Naive B cell (primary cell): Measurements from ENCODE around the gene GPX4. TPM values are rescaled to one million over a fixed set of nuclear protein-coding genes. Genes with fewer than 3 reads are reported as not detected.

ENCODE experiments used
- ATAC-seq, 2 donors: fragments of 150-1000 bp; cut with Tn5 transposase; 2 replicates each; pipeline ENCODE4 v1.10.0; 2021; ENCODE audit warnings: low read depth in 2 of 2, mild to moderate bottlenecking in 2 of 2, moderate library complexity in 2 of 2
- DNase-seq: peaks from one replicate; pipeline ENCODE4 v3.0.0; 2022
- H3K27ac Mint-ChIP-seq, 6 donors: one replicate each; pipeline ENCODE4 v1.8.0; 2020 to 2022; ENCODE audit warnings: mild to moderate bottlenecking in 6 of 6, mixed read lengths in 6 of 6, moderate library complexity in 5 of 6, inconsistent platforms in 2 of 6
- H3K27me3 Mint-ChIP-seq, 3 donors: one replicate each; pipeline ENCODE4 v1.8.0; 2021 to 2022; ENCODE audit warnings: mixed read lengths in 3 of 3, mild to moderate bottlenecking in 1 of 3
- H3K36me3 Mint-ChIP-seq, 2 donors: one replicate each; pipeline ENCODE4 v1.8.0; 2020 to 2022; ENCODE audit warnings: mixed read lengths in 2 of 2, inconsistent platforms in 1 of 2, mild to moderate bottlenecking in 1 of 2
- H3K4me1 Mint-ChIP-seq, 3 donors: one replicate each; pipeline ENCODE4 v1.8.0; 2020 to 2022; ENCODE audit warnings: mixed read lengths in 3 of 3, inconsistent platforms in 1 of 3, mild to moderate bottlenecking in 1 of 3, moderate library complexity in 1 of 3
- H3K4me3 Mint-ChIP-seq, 8 donors: one replicate each; pipeline ENCODE4 v1.8.0; 2020 to 2022; ENCODE audit warnings: mild to moderate bottlenecking in 8 of 8, mixed read lengths in 8 of 8, moderate library complexity in 8 of 8, inconsistent platforms in 2 of 8
- H3K9me3 Mint-ChIP-seq, 7 donors: one replicate each; pipeline ENCODE4 v1.8.0; 2020 to 2022; ENCODE audit warnings: mixed read lengths in 7 of 7, mild to moderate bottlenecking in 5 of 7, inconsistent platforms in 2 of 7, moderate library complexity in 1 of 7
- polyA plus RNA-seq, 6 donors: library from polyadenylated mRNA; unstranded; fragments of 300-500 nt; fragmentation: Illumina TruSeq; gene quantifications; one replicate each; pipeline ENCODE4 v1.2.3, GENCODE V29; 2021; ENCODE audit warnings: low read depth in 6 of 6

GPX4 gene
- polyA plus RNA-seq = 100 to 1,000 TPM; 235 to 356 (median 314) TPM

GRCh38 chr19:1103708-1104310, at the start of gene GPX4:
TSS of gene GPX4 (plus strand) at chr19:1103994. CDS start at chr19:1104044, 50 bp downstream.
- H3K9me3 Mint-ChIP-seq = no peaks in the 10 kb centered on the region
- DNase-seq (peak; percentile 95), ATAC-seq (peak; percentile 78 to 83)
- peak within 1 kb of the TSS; percentile 89 to 97 (median 95) for H3K27ac Mint-ChIP-seq
- peak within 1 kb of the TSS; percentile 69 to 91 (median 84) for H3K4me3 Mint-ChIP-seq
- peaks cover 14 to 39% (median 25%) of the 10 kb centered on the region in 3 donors for H3K4me1 Mint-ChIP-seq
- no peaks in the 10 kb centered on the region for H3K27me3 Mint-ChIP-seq
- H3K36me3 Mint-ChIP-seq = no peaks in the 10 kb centered on the region

GRCh38 chr19:1054102-1055027, 49.4 kb upstream of the GPX4 start:
- Mint-ChIP-seq H3K27me3 (no peaks in the 10 kb centered on the region), H3K4me3 (no peak overlapping the region), H3K9me3 (peaks cover 10 to 48% (median 23%) of the 10 kb centered on the region in 7 donors), H3K27ac (no peak overlapping the region), H3K36me3 (peaks cover 23 to 39% of the 10 kb centered on the region in 2 donors), H3K4me1 (peaks cover 9 to 27% (median 10%) of the 10 kb centered on the region in 3 donors)
- no peak for ATAC-seq
- DNase-seq = no peak

GRCh38 chr19:1055028-1055425, 48.8 kb upstream of the GPX4 start:
- Mint-ChIP-seq H3K4me3 (no peak overlapping the region), H3K27me3 (no peaks in the 10 kb centered on the region)

GRCh38 chr19:1055886-1056620, 47.7 kb upstream of the GPX4 start:
- peak overlapping the region in 2 of 8 donors; percentile 47 to 78 for H3K4me3 Mint-ChIP-seq

More at GRCh38 chr19:1055028-1055425, 48.8 kb upstream of the GPX4 start:
- Mint-ChIP-seq H3K27ac (no peak overlapping the region), H3K36me3 (peaks cover 23 to 39% of the 10 kb centered on the region in 2 donors), H3K4me1 (peaks cover 9 to 27% (median 10%) of the 10 kb centered on the region in 3 donors), H3K9me3 (peaks cover 10 to 53% (median 23%) of the 10 kb centered on the region in 7 donors)
- DNase-seq (no peak), ATAC-seq (no peak)

GRCh38 chr19:1057176-1057855, 46.5 kb upstream of the GPX4 start:
- H3K4me3 Mint-ChIP-seq = peak overlapping the region in 2 of 8 donors; percentile 1 to 58
- peak; percentile 30 to 51 for ATAC-seq
- H3K9me3 Mint-ChIP-seq = peaks cover 10 to 55% (median 23%) of the 10 kb centered on the region in 7 donors
- peak overlapping the region in 4 of 6 donors; percentile 35 to 85 (median 70) for H3K27ac Mint-ChIP-seq
- H3K4me1 Mint-ChIP-seq = peaks cover 9 to 25% (median 10%) of the 10 kb centered on the region in 3 donors
- peaks cover 23 to 34% of the 10 kb centered on the region in 2 donors for H3K36me3 Mint-ChIP-seq
- DNase-seq = peak; percentile 50
- no peaks in the 10 kb centered on the region for H3K27me3 Mint-ChIP-seq

More at GRCh38 chr19:1055886-1056620, 47.7 kb upstream of the GPX4 start:
- DNase-seq = no peak
- Mint-ChIP-seq H3K36me3 (peaks cover 23 to 39% of the 10 kb centered on the region in 2 donors), H3K27me3 (no peaks in the 10 kb centered on the region), H3K4me1 (peaks cover 9 to 27% (median 10%) of the 10 kb centered on the region in 3 donors), H3K9me3 (peaks cover 10 to 55% (median 23%) of the 10 kb centered on the region in 7 donors), H3K27ac (peak overlapping the region in 2 of 6 donors; percentile 10 to 24)
- no peak for ATAC-seq

- H3K4me3 Mint-ChIP-seq = no peak overlapping the region
- DNase-seq (no peak), ATAC-seq (peak in 1 of 2 donors; percentile 52)
- H3K4me1 Mint-ChIP-seq = peaks cover 7 to 29% (median 9%) of the 10 kb centered on the region in 3 donors
- peaks cover 10 to 52% (median 23%) of the 10 kb centered on the region in 7 donors for H3K9me3 Mint-ChIP-seq
- no peak overlapping the region for H3K27ac Mint-ChIP-seq
- peaks cover 23 to 34% of the 10 kb centered on the region in 2 donors for H3K36me3 Mint-ChIP-seq
- H3K27me3 Mint-ChIP-seq = no peaks in the 10 kb centered on the region
These were observed 45.7 kb upstream of the GPX4 start for GRCh38 chr19:1058112-1058511.

- peaks cover 23 to 30% of the 10 kb centered on the region in 2 donors for H3K36me3 Mint-ChIP-seq
- ATAC-seq = no peak
- peak overlapping the region in 2 of 6 donors; percentile 65 to 92 for H3K27ac Mint-ChIP-seq
- no peak for DNase-seq
- no peaks in the 10 kb centered on the region for H3K27me3 Mint-ChIP-seq
- peaks cover 15 to 50% (median 31%) of the 10 kb centered on the region in 3 donors for H3K4me1 Mint-ChIP-seq
- H3K9me3 Mint-ChIP-seq = peaks cover 10 to 38% (median 23%) of the 10 kb centered on the region in 7 donors
- no peak overlapping the region for H3K4me3 Mint-ChIP-seq
These were observed 43.1 kb upstream of the GPX4 start for GRCh38 chr19:1060689-1061088.

GRCh38 chr19:1061987-1062386, 41.8 kb upstream of the GPX4 start:
- Mint-ChIP-seq H3K4me3 (no peak overlapping the region), H3K27ac (no peak overlapping the region), H3K9me3 (peaks cover 5 to 27% (median 14%) of the 10 kb centered on the region in 7 donors), H3K4me1 (peaks cover 18 to 45% (median 37%) of the 10 kb centered on the region in 3 donors), H3K27me3 (no peaks in the 10 kb centered on the region), H3K36me3 (peaks cover 14 to 17% of the 10 kb centered on the region in 2 donors)
- ATAC-seq (no peak), DNase-seq (no peak)

GRCh38 chr19:1062387-1063029, 41.3 kb upstream of the GPX4 start:
- Mint-ChIP-seq H3K27ac (peak overlapping the region in 1 of 6 donors; percentile 65), H3K27me3 (no peaks in the 10 kb centered on the region), H3K9me3 (peaks cover 2 to 22% (median 8%) of the 10 kb centered on the region in 7 donors), H3K36me3 (peaks cover 11 to 12% of the 10 kb centered on the region in 2 donors), H3K4me1 (peaks cover 18 to 41% (median 33%) of the 10 kb centered on the region in 3 donors), H3K4me3 (no peak overlapping the region)
- DNase-seq (no peak), ATAC-seq (no peak)

GRCh38 chr19:1063030-1063908, 40.5 kb upstream of the GPX4 start:
- peak overlapping the region in 2 of 6 donors; percentile 82 to 95 for H3K27ac Mint-ChIP-seq
- H3K4me3 Mint-ChIP-seq = peak overlapping the region in 2 of 8 donors; percentile 33 to 81
- H3K27me3 Mint-ChIP-seq = no peaks in the 10 kb centered on the region
- H3K36me3 Mint-ChIP-seq = peaks cover 3 to 4% of the 10 kb centered on the region in 2 donors
- ATAC-seq = no peak
- peaks cover 16 to 34% (median 27%) of the 10 kb centered on the region in 3 donors for H3K4me1 Mint-ChIP-seq
- peak; percentile 30 for DNase-seq
- peaks cover 0 to 15% (median 2%) of the 10 kb centered on the region in 7 donors for H3K9me3 Mint-ChIP-seq
